Measurements from ENCODE around the gene MESD. TPM values are rescaled to one million over a fixed set of nuclear protein-coding genes. Genes with fewer than 3 reads are reported as not detected.

The MESD gene
- total RNA-seq, 2 experiments from 2014 or later = 28.0 to 28.4 TPM

DNA sequence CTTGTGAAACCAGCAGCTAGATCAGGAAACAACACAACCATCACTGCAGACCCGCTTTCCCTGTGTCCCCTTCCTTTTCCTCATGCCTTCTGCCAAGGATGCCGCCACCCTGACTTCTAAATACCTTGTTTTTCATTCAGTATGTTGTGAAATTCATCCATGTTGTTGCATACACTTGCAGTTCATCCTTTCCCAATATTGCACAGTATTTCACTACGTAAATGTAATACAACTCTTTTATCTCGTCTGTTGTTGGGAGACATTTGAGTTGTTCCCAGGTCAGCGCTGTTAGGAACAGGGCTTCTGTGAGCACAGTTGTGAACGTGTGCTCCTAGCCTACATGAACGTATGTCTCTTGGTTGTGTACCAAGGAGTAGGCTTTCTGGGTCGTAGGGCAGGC, 35.3 kb upstream of the MESD start:
- Mint-ChIP-seq H3K9me3 (peaks cover 5% of the 10 kb centered on the region), H3K36me3 (peaks cover 4% of the 10 kb centered on the region), H3K4me3 (no peak overlapping the region), H3K4me1 (peaks cover 19% of the 10 kb centered on the region), H3K27ac (no peak overlapping the region), H3K27me3 (peaks cover 2% of the 10 kb centered on the region)
- POLR2A ChIA-PET = no interaction called here
- no peak for DNase-seq
- ATAC-seq (ENCODE audit: low read depth) = no peak

DNA sequence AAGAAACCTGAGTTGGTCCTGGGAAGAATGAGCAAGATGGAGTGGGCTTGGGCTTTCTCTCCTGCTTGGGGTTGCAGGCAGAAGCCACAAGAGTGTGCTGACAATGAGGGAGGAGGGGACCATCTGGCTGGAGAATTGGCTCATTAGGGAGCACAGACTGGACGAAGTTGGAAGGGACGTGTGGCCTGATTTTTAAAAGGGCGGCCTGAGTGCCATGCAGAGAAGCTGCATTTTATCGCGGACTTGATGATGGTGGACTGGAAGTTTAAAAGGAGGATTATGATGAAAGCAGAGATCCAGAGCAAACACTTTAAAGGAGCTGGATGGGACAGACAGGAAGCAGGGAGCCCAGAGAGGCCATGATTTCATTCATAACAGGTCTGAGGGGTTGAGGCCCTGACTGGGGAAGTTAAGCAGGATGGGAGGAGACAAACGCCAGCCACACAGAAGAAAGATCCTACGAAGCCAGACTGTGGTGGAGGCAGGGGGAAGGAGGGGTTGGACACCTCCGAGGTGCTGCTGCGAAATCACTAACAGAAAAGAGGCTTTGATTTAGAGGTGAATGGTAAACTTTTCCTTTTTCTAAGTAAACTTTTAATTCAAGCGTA, 34.8 kb upstream of the MESD start:
- Mint-ChIP-seq H3K4me1 (peaks cover 14% of the 10 kb centered on the region), H3K9me3 (no peaks in the 10 kb centered on the region), H3K4me3 (no peak overlapping the region), H3K36me3 (no peaks in the 10 kb centered on the region), H3K27ac (no peak overlapping the region), H3K27me3 (peaks cover 2% of the 10 kb centered on the region)
- POLR2A ChIA-PET = interaction anchor here (0.9 kb wide), 1 partner anchor 23 kb away, joined by 4 read pairs; no protein-coding TSS in a partner anchor
- no peak for DNase-seq
- ATAC-seq (ENCODE audit: low read depth) = no peak

DNA sequence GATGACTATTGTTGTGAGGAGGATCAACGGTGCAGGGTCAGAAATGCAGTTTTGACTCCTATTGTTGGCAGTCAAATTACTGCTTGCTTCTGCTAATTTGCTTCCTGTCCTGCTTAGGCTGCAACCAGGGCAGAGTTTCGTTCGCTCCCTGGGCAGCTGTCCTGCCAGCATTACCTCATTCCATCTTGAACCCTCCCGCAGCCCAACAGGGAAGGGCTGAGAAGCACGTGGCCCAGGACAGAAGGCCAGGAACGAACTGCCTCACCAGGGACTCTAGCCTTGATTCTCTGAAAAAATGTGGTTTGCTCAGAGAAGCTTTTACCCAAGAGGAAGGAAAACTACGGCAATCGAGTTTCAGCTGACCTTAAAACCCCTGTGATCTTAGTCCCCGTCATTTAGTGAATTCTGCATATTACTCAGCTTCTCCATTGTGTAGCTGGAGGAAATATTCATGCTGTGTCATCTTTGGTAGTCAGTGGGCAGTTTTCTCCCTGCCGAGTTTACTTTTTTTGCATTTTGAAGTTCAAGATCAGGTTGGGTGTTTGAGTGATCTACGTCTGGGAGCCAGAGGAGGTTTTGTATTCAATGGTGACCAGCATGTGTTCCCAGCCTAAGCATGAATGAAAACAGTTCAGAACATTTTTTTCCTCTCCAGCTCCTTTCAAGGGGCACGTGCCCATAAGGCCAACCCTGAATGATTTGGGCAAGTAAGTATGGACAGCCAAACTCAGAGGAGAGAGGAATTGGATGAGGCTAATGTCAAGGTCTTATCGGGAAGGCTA, 34.1 kb upstream of the MESD start:
- Mint-ChIP-seq H3K4me3 (peak overlapping the region; percentile 18), H3K4me1 (peaks cover 14% of the 10 kb centered on the region), H3K27me3 (no peaks in the 10 kb centered on the region), H3K27ac (peak overlapping the region; percentile 52), H3K9me3 (no peaks in the 10 kb centered on the region), H3K36me3 (no peaks in the 10 kb centered on the region)
- POLR2A ChIA-PET = interaction anchor here (0.9 kb wide), 1 partner anchor 22 kb away, joined by 4 read pairs; no protein-coding TSS in a partner anchor
- DNase-seq (no peak), ATAC-seq (ENCODE audit: low read depth) (peak; percentile 58)

DNA sequence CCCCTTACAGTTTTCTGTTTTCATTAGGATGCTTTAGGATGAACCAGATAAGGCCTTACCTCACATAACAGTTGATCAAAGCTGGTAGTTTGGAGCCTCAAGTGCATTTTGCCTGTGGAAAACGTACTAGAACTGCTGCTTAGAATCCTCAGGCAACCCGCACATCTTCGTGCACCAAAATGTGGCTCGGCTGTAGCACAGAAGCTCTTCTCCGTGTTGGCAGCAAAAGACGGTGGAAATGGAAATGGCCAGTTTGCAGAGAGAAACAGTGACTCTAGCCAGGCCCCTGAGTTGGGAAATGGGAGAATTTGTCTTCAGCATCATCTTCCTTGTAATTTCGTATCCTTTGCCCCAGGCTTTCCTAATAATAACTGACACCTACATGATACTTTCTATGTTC, 31.7 kb upstream of the MESD start:
- ATAC-seq (ENCODE audit: low read depth) = no peak
- Mint-ChIP-seq H3K27ac (no peak overlapping the region), H3K27me3 (no peaks in the 10 kb centered on the region), H3K4me1 (peaks cover 14% of the 10 kb centered on the region), H3K36me3 (no peaks in the 10 kb centered on the region), H3K4me3 (no peak overlapping the region), H3K9me3 (no peaks in the 10 kb centered on the region)
- DNase-seq = no peak
- POLR2A ChIA-PET = no interaction called here

DNA sequence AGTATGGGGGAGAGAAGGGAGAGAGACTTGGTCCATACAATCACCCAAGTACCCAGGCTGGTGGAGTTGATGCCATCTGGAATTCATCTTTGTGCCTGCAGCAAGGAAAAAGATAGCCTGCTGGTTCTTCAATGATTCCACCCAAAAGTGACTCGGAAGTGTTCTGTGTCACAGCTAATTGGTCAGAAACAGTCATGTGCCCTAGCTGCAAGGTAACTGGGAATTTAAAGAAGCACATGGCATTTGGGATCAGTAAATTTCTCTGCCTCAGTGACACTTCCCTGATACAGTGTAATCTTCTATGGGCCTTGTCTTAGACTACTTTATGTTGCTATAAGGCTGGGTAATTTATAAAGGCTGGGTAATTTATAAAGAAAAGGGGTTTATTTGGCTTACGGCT, 28.6 kb upstream of the MESD start:
- Mint-ChIP-seq H3K4me1 (no peaks in the 10 kb centered on the region), H3K36me3 (no peaks in the 10 kb centered on the region), H3K4me3 (no peak overlapping the region), H3K27ac (no peak overlapping the region), H3K9me3 (no peaks in the 10 kb centered on the region), H3K27me3 (peaks cover 1% of the 10 kb centered on the region)
- POLR2A ChIA-PET = interaction anchor here (1.0 kb wide), 1 partner anchor 18 kb away, joined by 5 read pairs; no protein-coding TSS in a partner anchor
- DNase-seq (no peak), ATAC-seq (ENCODE audit: low read depth) (no peak)

DNA sequence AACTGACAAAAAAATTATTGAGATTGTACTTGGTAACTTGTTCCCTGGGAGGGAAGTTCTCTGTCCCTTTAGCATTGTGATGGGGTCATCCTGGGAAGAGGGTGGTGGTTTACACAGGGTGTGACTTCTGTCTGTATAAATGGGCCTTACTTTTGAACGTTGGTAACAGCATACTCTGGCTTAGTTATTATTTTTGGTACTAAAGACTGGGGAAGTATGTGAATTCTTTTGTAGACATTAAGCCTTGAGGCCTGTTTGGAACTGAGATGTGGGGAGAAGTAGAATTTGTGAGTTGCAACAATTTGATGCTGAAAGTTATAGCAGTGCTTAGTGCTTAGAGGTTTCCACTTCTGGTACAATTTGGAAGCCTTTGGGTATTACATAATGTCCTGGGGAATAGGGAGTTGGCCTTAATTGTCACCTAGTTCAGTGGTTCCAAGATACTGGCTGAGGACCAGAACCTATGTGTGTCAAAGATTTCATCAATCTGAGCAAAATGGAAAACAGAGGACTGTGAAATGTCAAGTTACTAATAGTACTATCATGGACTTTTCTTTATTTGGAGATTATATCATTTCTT, 27.0 kb upstream of the MESD start:
- no peak overlapping the region for H3K4me3 Mint-ChIP-seq
- no peak for ATAC-seq (ENCODE audit: low read depth)
- no peaks in the 10 kb centered on the region for H3K36me3 Mint-ChIP-seq
- no peaks in the 10 kb centered on the region for H3K4me1 Mint-ChIP-seq
- no peak overlapping the region for H3K27ac Mint-ChIP-seq
- no peaks in the 10 kb centered on the region for H3K9me3 Mint-ChIP-seq
- POLR2A ChIA-PET = no interaction called here
- no peak for DNase-seq
- H3K27me3 Mint-ChIP-seq = peaks cover 1% of the 10 kb centered on the region

DNA sequence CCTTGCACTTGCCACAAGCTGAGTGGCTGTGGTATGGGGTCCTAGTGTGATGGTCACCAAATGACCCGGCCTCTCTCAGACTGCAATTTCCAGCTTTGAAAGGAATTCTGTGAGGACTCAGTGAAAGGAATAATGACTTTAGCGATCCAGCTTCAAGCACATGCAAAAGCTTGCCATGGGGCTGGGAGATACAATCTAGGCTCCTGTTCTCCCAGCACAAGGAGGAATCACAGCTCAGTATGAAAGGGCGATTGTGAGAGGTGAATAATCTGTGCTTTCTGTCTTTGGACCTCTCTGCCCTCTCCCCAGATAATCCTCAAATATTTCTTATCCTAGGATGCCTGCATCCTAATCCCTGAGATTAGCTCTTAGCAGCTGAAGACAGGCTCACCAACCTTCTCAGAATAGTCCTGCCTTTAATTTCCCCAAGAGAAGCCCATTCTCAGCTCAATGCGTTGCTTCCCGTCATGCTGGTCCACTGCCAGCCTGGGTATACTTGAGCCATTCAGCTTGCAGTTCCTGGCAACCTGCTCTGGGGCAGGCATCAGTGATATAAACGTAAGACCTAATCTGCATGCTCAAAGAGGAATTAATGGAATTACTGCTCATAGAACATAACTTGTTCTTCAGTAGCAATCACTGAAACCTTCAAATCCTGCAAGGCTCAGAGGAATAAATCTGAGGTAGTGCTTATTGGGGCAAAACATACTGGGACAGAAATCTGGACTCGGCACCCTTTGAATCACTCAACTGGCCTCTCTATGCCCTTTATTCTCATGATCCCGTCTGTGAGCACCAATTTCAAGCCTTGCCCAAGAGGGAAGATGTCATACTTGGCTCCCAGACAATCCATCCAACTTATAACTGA, 26.2 kb upstream of the MESD start:
- DNase-seq (no peak), ATAC-seq (ENCODE audit: low read depth) (no peak)
- Mint-ChIP-seq H3K4me1 (no peaks in the 10 kb centered on the region), H3K27ac (no peak overlapping the region), H3K9me3 (no peaks in the 10 kb centered on the region), H3K27me3 (peaks cover 1% of the 10 kb centered on the region), H3K36me3 (no peaks in the 10 kb centered on the region), H3K4me3 (no peak overlapping the region)
- POLR2A ChIA-PET = no interaction called here

DNA sequence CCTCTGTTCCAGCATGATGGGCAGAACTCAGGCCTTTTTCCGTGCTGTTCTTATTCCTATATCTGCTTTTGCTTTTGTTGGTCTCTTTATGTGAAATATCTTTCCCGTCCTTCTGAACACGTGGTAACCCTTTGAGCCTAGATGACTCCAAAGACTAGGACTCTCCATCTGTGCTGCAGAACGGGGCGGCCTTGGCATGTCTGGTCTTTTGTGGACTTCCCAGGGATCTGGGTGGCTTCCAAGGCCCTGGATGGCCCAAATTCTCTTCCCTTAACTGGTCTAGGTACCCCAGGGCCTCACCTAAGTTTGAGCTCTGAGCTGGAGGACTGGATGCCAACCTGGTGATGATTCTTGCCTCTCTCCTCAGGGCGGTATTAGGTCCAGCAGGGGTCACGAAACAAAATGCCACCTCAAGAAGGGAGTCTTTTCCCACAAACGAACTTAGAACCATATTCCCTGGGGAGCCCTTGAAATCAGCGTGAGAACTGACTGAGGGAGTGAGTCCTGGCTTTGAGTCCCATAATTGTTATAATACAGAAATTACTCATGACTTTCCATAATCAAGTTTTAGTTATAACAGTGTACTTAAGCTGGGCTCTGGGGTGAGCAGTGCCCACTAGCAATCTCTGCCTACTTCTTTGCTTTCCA, 25.0 kb upstream of the MESD start:
- DNase-seq (no peak), ATAC-seq (ENCODE audit: low read depth) (no peak)
- no peaks in the 10 kb centered on the region for H3K9me3 Mint-ChIP-seq
- H3K27me3 Mint-ChIP-seq = peaks cover 1% of the 10 kb centered on the region
- no peak overlapping the region for H3K4me3 Mint-ChIP-seq
- POLR2A ChIA-PET = no interaction called here
- H3K27ac Mint-ChIP-seq = no peak overlapping the region
- peaks cover 5% of the 10 kb centered on the region for H3K4me1 Mint-ChIP-seq
- peaks cover 2% of the 10 kb centered on the region for H3K36me3 Mint-ChIP-seq

DNA sequence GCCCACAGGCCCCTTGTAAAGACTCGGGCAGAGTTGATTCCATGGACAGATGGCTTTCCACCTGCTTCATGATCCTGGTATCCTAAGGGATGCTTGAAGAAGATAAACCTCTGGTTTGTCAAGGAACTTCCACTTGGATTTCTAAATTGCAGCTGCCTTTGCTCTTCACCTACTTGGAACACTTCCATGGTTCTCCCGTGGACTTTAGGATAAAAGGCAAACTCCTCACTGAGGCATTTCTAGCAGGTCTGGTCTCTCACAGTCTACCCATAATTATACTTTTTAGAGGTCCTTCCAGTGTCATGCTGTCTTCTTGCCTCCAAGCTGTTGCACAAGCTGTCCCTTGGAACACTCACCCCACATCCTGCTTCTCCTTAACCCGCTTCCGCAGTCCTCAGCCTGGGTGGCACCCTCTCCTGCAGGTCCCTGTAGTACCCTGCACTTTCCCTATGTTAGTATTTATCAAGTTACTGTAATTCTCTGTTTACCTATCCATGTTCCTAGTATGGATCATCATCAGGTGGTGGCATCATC, 23.8 kb upstream of the MESD start:
- Mint-ChIP-seq H3K4me1 (peaks cover 5% of the 10 kb centered on the region), H3K27me3 (peaks cover 1% of the 10 kb centered on the region), H3K9me3 (no peaks in the 10 kb centered on the region), H3K36me3 (peaks cover 2% of the 10 kb centered on the region), H3K27ac (no peak overlapping the region), H3K4me3 (no peak overlapping the region)
- ATAC-seq (ENCODE audit: low read depth) (no peak), DNase-seq (no peak)
- POLR2A ChIA-PET = no interaction called here

DNA sequence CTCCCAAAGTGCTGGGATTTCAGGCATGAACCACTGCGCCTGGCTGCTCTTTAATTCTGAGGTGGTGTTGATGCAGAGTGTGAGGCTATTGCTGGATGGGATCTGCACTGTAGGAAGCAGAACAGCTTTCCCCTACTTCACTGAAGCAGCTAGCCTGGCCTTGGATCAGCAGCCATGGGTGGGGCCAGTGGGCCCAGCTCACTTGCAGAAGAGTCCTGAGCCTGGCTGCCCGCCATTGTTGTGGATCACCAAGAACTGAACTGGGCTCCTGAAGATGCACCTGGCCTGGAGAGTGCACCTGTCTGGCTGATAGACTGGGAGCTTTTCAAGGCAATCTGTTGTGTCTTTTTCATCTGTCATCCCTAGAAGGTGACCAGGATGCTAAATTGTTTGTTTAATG, 23.0 kb upstream of the MESD start:
- POLR2A ChIA-PET = no interaction called here
- peaks cover 8% of the 10 kb centered on the region for H3K4me1 Mint-ChIP-seq
- no peaks in the 10 kb centered on the region for H3K9me3 Mint-ChIP-seq
- no peak overlapping the region for H3K27ac Mint-ChIP-seq
- peaks cover 2% of the 10 kb centered on the region for H3K36me3 Mint-ChIP-seq
- DNase-seq (no peak), ATAC-seq (ENCODE audit: low read depth) (no peak)
- H3K27me3 Mint-ChIP-seq = peaks cover 1% of the 10 kb centered on the region
- H3K4me3 Mint-ChIP-seq = no peak overlapping the region

DNA sequence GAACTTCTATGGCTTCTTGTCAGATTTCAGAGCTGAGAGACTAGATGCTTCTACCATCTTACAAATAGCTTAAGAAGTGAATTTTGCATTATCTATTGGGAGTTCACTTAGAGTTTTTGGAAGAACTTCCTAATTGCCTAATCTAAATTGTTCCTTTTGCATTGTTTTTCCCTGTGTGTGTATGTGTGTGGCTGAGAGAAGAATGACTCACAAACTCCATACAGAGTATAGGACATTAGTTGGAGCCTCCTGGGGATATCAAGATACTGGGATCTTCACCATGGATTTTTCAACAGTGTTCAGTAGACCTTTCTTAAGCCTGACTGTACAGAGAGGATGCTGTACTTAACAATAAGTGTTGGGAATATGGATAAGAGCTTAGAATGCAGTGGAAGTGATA, 22.0 kb upstream of the MESD start:
- Mint-ChIP-seq H3K4me1 (peaks cover 15% of the 10 kb centered on the region), H3K36me3 (peaks cover 5% of the 10 kb centered on the region), H3K27me3 (peaks cover 1% of the 10 kb centered on the region), H3K27ac (no peak overlapping the region), H3K4me3 (no peak overlapping the region), H3K9me3 (no peaks in the 10 kb centered on the region)
- no peak for ATAC-seq (ENCODE audit: low read depth)
- DNase-seq = no peak
- POLR2A ChIA-PET = interaction anchor here (1.7 kb wide), 1 partner anchor 9 kb away, joined by 5 read pairs; no protein-coding TSS in a partner anchor

DNA sequence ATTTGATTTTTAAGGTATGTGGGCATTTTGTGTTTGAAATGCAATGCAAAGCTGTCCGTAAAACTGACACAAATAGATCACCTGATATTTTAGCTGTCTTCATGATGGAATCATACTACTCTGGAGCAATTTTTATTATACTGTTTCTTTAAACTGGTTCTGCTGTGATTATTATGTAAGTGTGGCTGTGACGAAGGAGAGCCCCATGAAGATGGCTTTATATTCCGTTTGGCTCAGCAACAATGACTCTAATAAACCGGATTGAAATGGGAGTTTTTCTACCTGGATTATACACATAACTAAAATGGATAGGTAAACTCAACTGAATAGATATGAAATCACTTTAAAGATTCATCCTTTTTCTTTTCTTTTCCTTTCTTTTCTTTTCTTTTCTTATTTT, 20.5 kb upstream of the MESD start:
- Mint-ChIP-seq H3K27ac (no peak overlapping the region), H3K9me3 (no peaks in the 10 kb centered on the region), H3K36me3 (peaks cover 7% of the 10 kb centered on the region), H3K27me3 (no peaks in the 10 kb centered on the region), H3K4me3 (no peak overlapping the region), H3K4me1 (peaks cover 21% of the 10 kb centered on the region)
- DNase-seq (no peak), ATAC-seq (ENCODE audit: low read depth) (no peak)
- POLR2A ChIA-PET = interaction anchor here (1.7 kb wide), 1 partner anchor 8 kb away, joined by 5 read pairs; no protein-coding TSS in a partner anchor

DNA sequence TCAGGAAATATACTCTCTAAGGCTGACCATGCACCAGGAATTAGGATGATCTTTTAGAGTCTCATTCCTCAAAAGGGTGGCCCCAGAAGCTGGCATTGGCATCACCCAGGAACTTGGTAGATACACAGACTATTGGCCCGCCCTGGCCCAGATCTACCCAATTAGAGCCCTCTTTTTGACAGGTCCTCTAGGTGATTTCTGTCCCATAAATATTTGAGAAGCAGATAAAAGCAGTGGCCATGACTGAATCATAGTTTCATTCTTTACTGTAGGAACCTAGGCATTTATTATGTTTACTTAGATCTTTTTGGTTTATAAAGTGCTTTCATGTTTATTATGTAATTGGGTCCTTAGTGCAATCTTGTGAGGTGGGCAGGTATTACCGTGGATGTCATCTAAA, 18.7 kb upstream of the MESD start:
- no peaks in the 10 kb centered on the region for H3K9me3 Mint-ChIP-seq
- POLR2A ChIA-PET = no interaction called here
- H3K27me3 Mint-ChIP-seq = no peaks in the 10 kb centered on the region
- no peak overlapping the region for H3K27ac Mint-ChIP-seq
- peaks cover 17% of the 10 kb centered on the region for H3K36me3 Mint-ChIP-seq
- no peak overlapping the region for H3K4me3 Mint-ChIP-seq
- DNase-seq (no peak), ATAC-seq (ENCODE audit: low read depth) (no peak)
- H3K4me1 Mint-ChIP-seq = peaks cover 36% of the 10 kb centered on the region

All from activated naive CD8-positive, alpha-beta T cell treated with anti-CD3 and anti-CD28 coated beads, Interleukin-2, amount 10 ng/mL, durations not matched to agents 7 days and 5 days (primary cell).